Liver (tissue), 9 donors: ENCODE results near the gene SBF2. TPM values are rescaled to one million over a fixed set of nuclear protein-coding genes. Genes with fewer than 3 reads are reported as not detected.

ENCODE experiments used
- DNase-seq: peaks from one replicate; pipeline ENCODE4 v3.0.0-alpha.2; 2017; ENCODE audit warnings: low spot score
- H3K27ac ChIP-seq, 2 donors: one replicate each; pipeline ENCODE4 v1.7.0; 2013; ENCODE audit warnings: inconsistent platforms in 2 of 2, low read length in 2 of 2, control low read depth in 1 of 2, low read depth in 1 of 2, mild to moderate bottlenecking in 1 of 2
- H3K27me3 ChIP-seq, 4 donors: one replicate each; pipeline versions ENCODE4 v1.6.1 to v1.7.0; 2013; ENCODE audit warnings: low read length in 3 of 4, inconsistent platforms in 1 of 4, mild to moderate bottlenecking in 1 of 4, moderate library complexity in 1 of 4; ENCODE audit not compliant: control insufficient read depth in 4 of 4, insufficient read depth in 4 of 4
- H3K36me3 ChIP-seq, 4 donors: one replicate each; pipeline versions ENCODE4 v1.6.1 to v1.7.0; 2013; ENCODE audit warnings: low read length in 3 of 4, mild to moderate bottlenecking in 3 of 4, low read depth in 1 of 4, moderate library complexity in 1 of 4; ENCODE audit not compliant: control insufficient read depth in 4 of 4, insufficient read depth in 3 of 4
- H3K4me1 ChIP-seq, 4 donors: one replicate each; pipeline versions ENCODE4 v1.6.1 to v1.7.0; 2013; ENCODE audit warnings: low read length in 3 of 4, mild to moderate bottlenecking in 3 of 4, moderate library complexity in 1 of 4; ENCODE audit not compliant: control insufficient read depth in 4 of 4, insufficient read depth in 4 of 4
- H3K4me3 ChIP-seq, 3 donors: one replicate each; pipeline versions ENCODE4 v1.6.1 to v1.7.0; 2013; ENCODE audit warnings: low read length in 3 of 3, control low read depth in 1 of 3, low read depth in 1 of 3, mild to moderate bottlenecking in 1 of 3
- H3K9ac ChIP-seq, 2 donors: one replicate each; pipeline ENCODE4 v1.7.0; 2013; ENCODE audit warnings: low read length in 2 of 2, mild to moderate bottlenecking in 2 of 2, moderate library complexity in 2 of 2, control low read depth in 1 of 2, low read depth in 1 of 2
- H3K9me3 ChIP-seq, 4 donors: one replicate each; pipeline versions ENCODE4 v1.6.1 to v1.7.0; 2013; ENCODE audit warnings: low read length in 3 of 4; ENCODE audit not compliant: control insufficient read depth in 4 of 4
- EGR1 ChIP-seq, 2 donors: IDR thresholded peaks; 2 replicates each; pipeline ENCODE4 v1.6.1; 2016 to 2018; ENCODE audit warnings: antibody characterized with exemption in 2 of 2, low read depth in 2 of 2
- FOXA1 ChIP-seq: IDR thresholded peaks from 2 replicates; pipeline ENCODE4 v1.6.1; 2016; ENCODE audit warnings: antibody characterized with exemption
- FOXA2 ChIP-seq: IDR thresholded peaks from 2 replicates; pipeline ENCODE4 v1.6.1; 2016; ENCODE audit warnings: antibody characterized with exemption
- GABPA ChIP-seq, 2 donors: IDR thresholded peaks in 1 of 2; conservative IDR thresholded peaks in 1 of 2; 2 replicates each; pipeline ENCODE4 v1.6.1; 2016; ENCODE audit warnings: antibody characterized with exemption in 2 of 2, mild to moderate bottlenecking in 1 of 2, moderate library complexity in 1 of 2
- HNF4A ChIP-seq, 2 donors: conservative IDR thresholded peaks; 2 replicates each; pipeline ENCODE4 v1.6.1; 2016; ENCODE audit warnings: antibody characterized with exemption in 2 of 2, mild to moderate bottlenecking in 2 of 2
- HNF4G ChIP-seq: IDR thresholded peaks from 2 replicates; pipeline ENCODE4 v1.6.1; 2016; ENCODE audit warnings: antibody characterized with exemption
- JUND ChIP-seq, 2 donors: IDR thresholded peaks; 2 replicates each; pipeline ENCODE4 v1.6.1; 2016; ENCODE audit warnings: antibody characterized with exemption in 2 of 2
- NR2F2 ChIP-seq: IDR thresholded peaks from 2 replicates; pipeline ENCODE4 v1.6.1; 2016; ENCODE audit warnings: antibody characterized with exemption
- RXRA ChIP-seq, 2 donors: IDR thresholded peaks; 2 replicates each; pipeline ENCODE4 v1.6.1; 2017 to 2018; ENCODE audit warnings: antibody characterized with exemption in 2 of 2, mild to moderate bottlenecking in 1 of 2
- TAF1 ChIP-seq: conservative IDR thresholded peaks from 2 replicates; pipeline ENCODE4 v1.6.1; 2016; ENCODE audit warnings: antibody characterized with exemption, mild to moderate bottlenecking
- WGBS: extraction: QIAGEN DNeasy Blood & Tissue Kit; methylation state at CpG from one replicate; pipeline ENCODE4 v1.1.7; 2013; 5-methylcytosine and 5-hydroxymethylcytosine counted together
- polyA plus RNA-seq, 2 donors: library from polyadenylated mRNA; stranded (reverse) in 1 of 2; unstranded in 1 of 2; fragments of 200-250 nt in 1 of 2; fragments of >200 nt in 1 of 2; fragmentation: Nextera tagmentation in 1 of 2; extraction: Ambion mirVana in 1 of 2; gene quantifications; one replicate each; pipeline versions ENCODE4 v1.2.1 to v1.2.3, GENCODE V29; 2013 to 2015
- total RNA-seq, 2 donors: library from RNA; depleted of rRNA; stranded (reverse); fragments of >200 nt; gene quantifications; one replicate each; pipeline ENCODE4 v1.2.3, GENCODE V29; 2014
- TF ChIP-seq, protein P1 (sequence below): IDR thresholded peaks from 2 replicates; pipeline ENCODE4 v1.6.1; 2016; ENCODE audit warnings: antibody characterized with exemption
- TF ChIP-seq, protein P2 (sequence below): fragments of 150-350 bp; IDR thresholded peaks from 2 replicates; pipeline ENCODE4 v1.5.1; 2017; ENCODE audit warnings: improper control_type of control experiment, low read depth, low read length; ENCODE audit not compliant: missing input control
- TF ChIP-seq, protein P3 (sequence below): IDR thresholded peaks from 2 replicates; pipeline ENCODE4 v1.6.1; 2016; ENCODE audit warnings: antibody characterized with exemption, mild to moderate bottlenecking
- TF ChIP-seq, protein P4 (sequence below): IDR thresholded peaks from 2 replicates; pipeline ENCODE4 v1.6.1; 2016; ENCODE audit warnings: antibody characterized with exemption
- TF ChIP-seq, protein P5 (sequence below): IDR thresholded peaks from 2 replicates; pipeline ENCODE4 v1.6.1; 2016; ENCODE audit warnings: antibody characterized with exemption
- donor health status: healthy.
- donor health status: healthy.
- donor health status: healthy.
- donor health status: healthy.
- donor health status: healthy.

The SBF2 gene
- total and polyA plus RNA-seq, 4 donors: 7.5 to 31.3 (median 14.7) TPM

DNA sequence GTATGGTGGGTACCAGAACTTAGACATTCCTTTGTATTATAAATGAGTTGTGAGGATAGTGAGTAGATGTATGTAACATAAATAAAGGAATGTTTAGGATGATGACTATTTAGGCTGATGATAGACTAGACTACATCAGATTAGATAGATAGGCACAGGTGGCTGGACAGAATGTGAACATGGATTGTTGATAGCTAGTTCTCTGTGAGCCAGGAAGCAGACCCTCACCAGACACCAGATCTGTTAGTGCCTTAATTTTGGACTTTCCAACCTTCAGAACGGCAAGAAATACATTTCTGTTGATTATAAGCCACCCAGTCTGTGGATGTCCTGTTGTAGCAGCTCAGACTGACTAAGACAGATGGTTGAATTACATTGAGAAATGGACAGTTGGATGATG lies 530.7 kb downstream of the SBF2 start (continued):
- TF ChIP-seq, protein P1, sequence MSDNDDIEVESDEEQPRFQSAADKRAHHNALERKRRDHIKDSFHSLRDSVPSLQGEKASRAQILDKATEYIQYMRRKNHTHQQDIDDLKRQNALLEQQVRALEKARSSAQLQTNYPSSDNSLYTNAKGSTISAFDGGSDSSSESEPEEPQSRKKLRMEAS: no peak

DNA sequence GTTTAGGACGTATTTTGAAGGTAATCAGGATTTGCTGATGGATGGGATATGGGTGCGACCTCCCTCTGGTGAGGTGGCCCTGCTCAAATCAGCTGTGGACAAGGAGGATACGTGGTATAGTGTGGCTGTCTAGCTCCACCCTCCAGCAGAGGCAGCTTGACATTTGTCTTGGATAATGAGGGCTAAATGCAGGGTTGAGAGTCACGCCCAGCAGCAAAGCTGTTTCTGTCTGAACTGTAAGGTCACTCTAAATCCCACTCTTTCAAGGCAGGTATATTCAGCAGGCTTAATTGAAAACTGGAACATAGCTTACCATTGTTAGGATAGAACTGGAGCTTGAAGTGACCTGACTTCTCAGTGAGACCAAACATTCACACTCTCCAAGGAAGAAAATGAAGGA lies 531.5 kb downstream of the SBF2 start:
- TF ChIP-seq EGR1 (IDR thresholded peaks at IDR 0.05; ENCODE audit: low read depth in 2 of 2) (no peak), FOXA2 (no peak), JUND (IDR thresholded peaks at IDR 0.05) (no peak), RXRA (IDR thresholded peaks at IDR 0.05) (no peak), HNF4G (no peak), TAF1 (no peak), FOXA1 (no peak), HNF4A (conservative IDR thresholded peaks at IDR 0.05) (no peak), NR2F2 (no peak), GABPA (IDR thresholded peaks at IDR 0.05 in 1 of 2, conservative IDR thresholded peaks at IDR 0.05 in 1 of 2) (no peak)
- TF ChIP-seq, protein P1: no peak
- TF ChIP-seq, protein P2, sequence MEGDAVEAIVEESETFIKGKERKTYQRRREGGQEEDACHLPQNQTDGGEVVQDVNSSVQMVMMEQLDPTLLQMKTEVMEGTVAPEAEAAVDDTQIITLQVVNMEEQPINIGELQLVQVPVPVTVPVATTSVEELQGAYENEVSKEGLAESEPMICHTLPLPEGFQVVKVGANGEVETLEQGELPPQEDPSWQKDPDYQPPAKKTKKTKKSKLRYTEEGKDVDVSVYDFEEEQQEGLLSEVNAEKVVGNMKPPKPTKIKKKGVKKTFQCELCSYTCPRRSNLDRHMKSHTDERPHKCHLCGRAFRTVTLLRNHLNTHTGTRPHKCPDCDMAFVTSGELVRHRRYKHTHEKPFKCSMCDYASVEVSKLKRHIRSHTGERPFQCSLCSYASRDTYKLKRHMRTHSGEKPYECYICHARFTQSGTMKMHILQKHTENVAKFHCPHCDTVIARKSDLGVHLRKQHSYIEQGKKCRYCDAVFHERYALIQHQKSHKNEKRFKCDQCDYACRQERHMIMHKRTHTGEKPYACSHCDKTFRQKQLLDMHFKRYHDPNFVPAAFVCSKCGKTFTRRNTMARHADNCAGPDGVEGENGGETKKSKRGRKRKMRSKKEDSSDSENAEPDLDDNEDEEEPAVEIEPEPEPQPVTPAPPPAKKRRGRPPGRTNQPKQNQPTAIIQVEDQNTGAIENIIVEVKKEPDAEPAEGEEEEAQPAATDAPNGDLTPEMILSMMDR: no peak
- TF ChIP-seq, protein P3, sequence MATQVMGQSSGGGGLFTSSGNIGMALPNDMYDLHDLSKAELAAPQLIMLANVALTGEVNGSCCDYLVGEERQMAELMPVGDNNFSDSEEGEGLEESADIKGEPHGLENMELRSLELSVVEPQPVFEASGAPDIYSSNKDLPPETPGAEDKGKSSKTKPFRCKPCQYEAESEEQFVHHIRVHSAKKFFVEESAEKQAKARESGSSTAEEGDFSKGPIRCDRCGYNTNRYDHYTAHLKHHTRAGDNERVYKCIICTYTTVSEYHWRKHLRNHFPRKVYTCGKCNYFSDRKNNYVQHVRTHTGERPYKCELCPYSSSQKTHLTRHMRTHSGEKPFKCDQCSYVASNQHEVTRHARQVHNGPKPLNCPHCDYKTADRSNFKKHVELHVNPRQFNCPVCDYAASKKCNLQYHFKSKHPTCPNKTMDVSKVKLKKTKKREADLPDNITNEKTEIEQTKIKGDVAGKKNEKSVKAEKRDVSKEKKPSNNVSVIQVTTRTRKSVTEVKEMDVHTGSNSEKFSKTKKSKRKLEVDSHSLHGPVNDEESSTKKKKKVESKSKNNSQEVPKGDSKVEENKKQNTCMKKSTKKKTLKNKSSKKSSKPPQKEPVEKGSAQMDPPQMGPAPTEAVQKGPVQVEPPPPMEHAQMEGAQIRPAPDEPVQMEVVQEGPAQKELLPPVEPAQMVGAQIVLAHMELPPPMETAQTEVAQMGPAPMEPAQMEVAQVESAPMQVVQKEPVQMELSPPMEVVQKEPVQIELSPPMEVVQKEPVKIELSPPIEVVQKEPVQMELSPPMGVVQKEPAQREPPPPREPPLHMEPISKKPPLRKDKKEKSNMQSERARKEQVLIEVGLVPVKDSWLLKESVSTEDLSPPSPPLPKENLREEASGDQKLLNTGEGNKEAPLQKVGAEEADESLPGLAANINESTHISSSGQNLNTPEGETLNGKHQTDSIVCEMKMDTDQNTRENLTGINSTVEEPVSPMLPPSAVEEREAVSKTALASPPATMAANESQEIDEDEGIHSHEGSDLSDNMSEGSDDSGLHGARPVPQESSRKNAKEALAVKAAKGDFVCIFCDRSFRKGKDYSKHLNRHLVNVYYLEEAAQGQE: no peak
- TF ChIP-seq, protein P4, sequence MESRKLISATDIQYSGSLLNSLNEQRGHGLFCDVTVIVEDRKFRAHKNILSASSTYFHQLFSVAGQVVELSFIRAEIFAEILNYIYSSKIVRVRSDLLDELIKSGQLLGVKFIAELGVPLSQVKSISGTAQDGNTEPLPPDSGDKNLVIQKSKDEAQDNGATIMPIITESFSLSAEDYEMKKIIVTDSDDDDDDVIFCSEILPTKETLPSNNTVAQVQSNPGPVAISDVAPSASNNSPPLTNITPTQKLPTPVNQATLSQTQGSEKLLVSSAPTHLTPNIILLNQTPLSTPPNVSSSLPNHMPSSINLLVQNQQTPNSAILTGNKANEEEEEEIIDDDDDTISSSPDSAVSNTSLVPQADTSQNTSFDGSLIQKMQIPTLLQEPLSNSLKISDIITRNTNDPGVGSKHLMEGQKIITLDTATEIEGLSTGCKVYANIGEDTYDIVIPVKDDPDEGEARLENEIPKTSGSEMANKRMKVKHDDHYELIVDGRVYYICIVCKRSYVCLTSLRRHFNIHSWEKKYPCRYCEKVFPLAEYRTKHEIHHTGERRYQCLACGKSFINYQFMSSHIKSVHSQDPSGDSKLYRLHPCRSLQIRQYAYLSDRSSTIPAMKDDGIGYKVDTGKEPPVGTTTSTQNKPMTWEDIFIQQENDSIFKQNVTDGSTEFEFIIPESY: no peak
- TF ChIP-seq, protein P5, sequence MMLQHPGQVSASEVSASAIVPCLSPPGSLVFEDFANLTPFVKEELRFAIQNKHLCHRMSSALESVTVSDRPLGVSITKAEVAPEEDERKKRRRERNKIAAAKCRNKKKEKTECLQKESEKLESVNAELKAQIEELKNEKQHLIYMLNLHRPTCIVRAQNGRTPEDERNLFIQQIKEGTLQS: no peak
- H3K4me1 ChIP-seq: peaks cover 0 to 12% (median 6%) of the 10 kb centered on the region in 4 donors
- H3K36me3 ChIP-seq: no peaks in the 10 kb centered on the region
- H3K4me3 ChIP-seq: no peak overlapping the region
- no peaks in the 10 kb centered on the region for H3K9me3 ChIP-seq
- no peak overlapping the region for H3K27ac ChIP-seq
- H3K27me3 ChIP-seq: no peaks in the 10 kb centered on the region
- WGBS: 87% methylated on average over 4 of the region's 4 CpGs
- H3K9ac ChIP-seq: no peak overlapping the region
- DNase-seq: no peak
